IPS DF 6.9 (cell line): ENCODE measurements around the gene WRAP73.

Experiments used
- DNase-seq: peaks from one replicate; pipeline ENCODE4 v3.0.0-alpha.2; 2013; ENCODE audit warnings: low read depth, low spot score
- H3K27ac ChIP-seq: one replicate; pipeline ENCODE4 v1.5.1; 2013; ENCODE audit warnings: low read length, control low read depth
- H3K27me3 ChIP-seq: 2 replicates; pipeline ENCODE4 v1.6.1; 2013; ENCODE audit warnings: mild to moderate bottlenecking, low read length; ENCODE audit not compliant: control insufficient read depth, insufficient read depth
- H3K36me3 ChIP-seq: 2 replicates; pipeline ENCODE4 v1.6.1; 2013; ENCODE audit warnings: low read length; ENCODE audit not compliant: control insufficient read depth, insufficient read depth
- H3K4me1 ChIP-seq: 2 replicates; pipeline ENCODE4 v1.6.1; 2013; ENCODE audit warnings: low read length; ENCODE audit not compliant: control insufficient read depth, insufficient read depth
- H3K4me3 ChIP-seq: 2 replicates; pipeline ENCODE4 v1.5.1; 2013; ENCODE audit warnings: mild to moderate bottlenecking, low read length
- H3K9me3 ChIP-seq: 2 replicates; pipeline ENCODE4 v1.6.1; 2013; ENCODE audit warnings: low read length, inconsistent platforms; ENCODE audit not compliant: control insufficient read depth, insufficient read depth
- WGBS: extraction: QIAGEN DNeasy Blood & Tissue Kit; methylation state at CpG from one replicate; pipeline ENCODE4 v1.1.7; 2013; ENCODE audit warnings: mixed read lengths, missing lambda C conversion rate; ENCODE audit not compliant: insufficient read length, insufficient coverage; 5-methylcytosine and 5-hydroxymethylcytosine counted together

The WRAP73 gene

DNA sequence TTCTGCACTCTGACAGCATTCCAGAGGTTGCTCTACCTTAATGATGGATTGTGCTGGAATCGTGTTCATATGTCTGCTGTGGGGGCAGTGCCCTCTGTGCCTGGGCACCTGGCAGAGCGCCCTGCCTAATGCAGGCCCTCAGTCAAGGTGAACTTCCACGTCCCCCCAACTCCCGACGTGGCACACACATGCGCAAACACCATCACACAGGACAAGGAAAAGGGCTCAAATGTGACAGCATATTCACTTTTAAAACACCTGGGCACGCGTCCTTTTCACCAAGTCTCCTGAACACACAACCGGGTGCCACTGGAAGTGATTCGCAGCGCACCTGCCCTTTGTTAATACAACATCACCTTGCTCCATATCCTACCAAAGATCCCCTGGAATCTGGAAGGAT lies 13.4 kb downstream of the WRAP73 start:
- Histone ChIP-seq H3K27ac (no peak overlapping the region), H3K36me3 (peaks cover 3% of the 10 kb centered on the region; the same call in 1 of the 2 replicates), H3K4me1 (no peaks in the 10 kb centered on the region; the same call in 1 of the 2 replicates), H3K4me3 (no peak overlapping the region), H3K9me3 (no peaks in the 10 kb centered on the region), H3K27me3 (no peaks in the 10 kb centered on the region)
- no peak for DNase-seq
- WGBS, result no CpG with 5 or more reads among the region's 11 CpGs

- H3K27me3 ChIP-seq, result no peaks in the 10 kb centered on the region
- peaks cover 3% of the 10 kb centered on the region; the same call in 1 of the 2 replicates for H3K36me3 ChIP-seq
- no CpG with 5 or more reads among the region's 14 CpGs for WGBS
- H3K4me3 ChIP-seq, result no peak overlapping the region
- no peaks in the 10 kb centered on the region for H3K9me3 ChIP-seq
- H3K27ac ChIP-seq, result no peak overlapping the region
- DNase-seq, result no peak
- H3K4me1 ChIP-seq, result no peaks in the 10 kb centered on the region; the same call in 1 of the 2 replicates
These were observed 13.8 kb downstream of the WRAP73 start for GRCh38 chr1:3636080-3636479.

- no peaks in the 10 kb centered on the region for H3K27me3 ChIP-seq
- no peak overlapping the region for H3K27ac ChIP-seq
- no peak overlapping the region for H3K4me3 ChIP-seq
- no peaks in the 10 kb centered on the region for H3K9me3 ChIP-seq
- no CpG with 5 or more reads among the region's 22 CpGs for WGBS
- H3K4me1 ChIP-seq, result no peaks in the 10 kb centered on the region; the same call in 1 of the 2 replicates
- DNase-seq, result no peak
- 0 out of 2 replicates have a peak, but pooled peaks cover 2% of the 10 kb centered on the region for H3K36me3 ChIP-seq
These were observed 15.7 kb downstream of the WRAP73 start for GRCh38 chr1:3634059-3634800.

DNA sequence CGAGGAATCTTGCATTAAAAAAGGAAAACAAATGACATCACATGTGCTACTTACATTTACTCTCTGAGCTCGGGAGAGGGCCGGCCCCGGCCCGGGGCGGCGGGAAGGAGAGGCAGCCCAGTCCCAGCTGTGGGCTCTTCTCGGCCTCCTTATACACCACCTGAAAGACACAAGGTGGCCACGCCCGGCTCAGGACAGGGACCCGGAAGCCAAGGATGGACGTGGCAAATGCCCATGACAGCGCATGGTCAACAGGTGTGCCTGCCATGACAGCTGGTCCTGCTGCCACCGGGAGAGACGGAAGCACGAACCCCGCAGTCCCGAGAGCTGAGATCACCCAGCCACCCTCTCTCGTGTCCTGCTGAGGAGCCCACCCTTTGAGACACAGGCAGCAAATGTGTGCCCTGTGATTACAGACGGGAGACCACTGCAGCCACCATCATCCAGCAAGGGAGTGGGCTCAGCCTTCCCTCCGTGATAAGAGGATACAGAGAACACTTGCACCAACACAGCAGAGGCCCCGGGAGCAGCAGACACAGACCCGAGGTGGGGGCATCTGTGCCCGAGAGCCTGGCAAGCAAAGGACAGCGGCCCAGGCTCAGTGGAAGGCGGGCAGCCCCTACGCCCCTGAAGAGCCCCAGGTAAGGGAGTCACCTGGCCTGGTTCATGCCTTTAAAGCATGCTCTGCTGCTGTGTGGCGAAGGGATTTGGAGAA lies 16.4 kb downstream of the WRAP73 start:
- H3K4me3 ChIP-seq, result no peak overlapping the region
- WGBS, result no CpG with 5 or more reads among the region's 28 CpGs
- 0 out of 2 replicates have a peak, but pooled peaks cover 2% of the 10 kb centered on the region for H3K36me3 ChIP-seq
- H3K27ac ChIP-seq, result no peak overlapping the region
- H3K4me1 ChIP-seq, result no peaks in the 10 kb centered on the region; the same call in 1 of the 2 replicates
- H3K27me3 ChIP-seq, result no peaks in the 10 kb centered on the region
- H3K9me3 ChIP-seq, result no peaks in the 10 kb centered on the region
- no peak for DNase-seq

DNA sequence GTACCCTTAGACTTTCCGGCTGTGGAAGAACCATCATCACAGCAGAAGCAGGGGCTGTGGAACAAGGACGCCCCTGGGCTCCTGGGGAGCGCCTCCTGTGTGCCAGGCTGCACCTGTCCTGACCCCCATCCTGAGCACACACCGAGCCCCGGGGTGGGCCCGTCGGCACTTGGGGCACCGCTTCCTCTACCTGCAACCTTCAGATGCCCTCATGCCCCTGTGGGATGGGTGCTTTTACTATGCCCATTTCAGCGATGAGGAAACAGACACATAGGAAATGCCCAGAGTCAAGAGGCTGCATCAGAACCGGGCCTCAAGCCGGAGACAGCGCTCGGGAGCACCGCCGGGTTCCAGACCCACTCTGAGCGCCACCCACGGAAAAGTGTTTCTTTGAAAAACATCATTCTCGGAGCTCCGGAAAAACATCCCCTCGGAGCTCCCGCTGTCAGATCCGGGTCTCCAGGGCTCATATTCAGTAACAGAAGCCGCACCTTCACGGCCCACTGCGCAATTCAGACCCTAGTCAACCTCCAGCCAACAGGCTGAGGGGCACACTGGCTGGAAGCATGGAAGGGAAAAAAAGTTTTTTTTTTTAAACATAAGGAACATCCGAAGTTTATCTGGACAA lies 17.1 kb downstream of the WRAP73 start:
- Histone ChIP-seq H3K27ac (no peak overlapping the region), H3K4me1 (no peaks in the 10 kb centered on the region; the same call in 1 of the 2 replicates), H3K27me3 (no peaks in the 10 kb centered on the region), H3K4me3 (no peak overlapping the region), H3K9me3 (no peaks in the 10 kb centered on the region), H3K36me3 (0 out of 2 replicates have a peak, but pooled peaks cover 2% of the 10 kb centered on the region)
- WGBS, result no CpG with 5 or more reads among the region's 26 CpGs
- DNase-seq, result no peak

DNA sequence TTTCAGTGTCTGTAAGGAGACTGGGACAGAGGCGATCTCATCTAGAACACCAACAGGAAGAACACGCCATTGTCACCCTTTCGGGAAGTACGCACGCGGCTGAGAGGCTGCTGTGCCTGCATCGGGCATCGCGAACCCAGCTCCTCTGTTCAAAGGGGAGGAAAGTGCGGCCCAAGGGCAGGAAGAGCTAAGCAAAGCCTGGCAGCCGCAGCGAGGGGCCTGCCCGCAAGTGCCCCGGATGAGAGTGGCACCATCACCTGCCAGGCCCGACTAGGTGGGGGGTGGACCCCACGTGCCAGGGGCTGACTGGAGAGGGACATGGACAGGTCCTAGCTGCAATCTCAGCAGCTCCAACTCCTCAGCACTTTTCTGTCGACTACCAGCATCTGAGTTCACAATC lies 17.6 kb downstream of the WRAP73 start:
- H3K36me3 ChIP-seq, result 0 out of 2 replicates have a peak, but pooled peaks cover 2% of the 10 kb centered on the region
- no peak overlapping the region for H3K4me3 ChIP-seq

DNA sequence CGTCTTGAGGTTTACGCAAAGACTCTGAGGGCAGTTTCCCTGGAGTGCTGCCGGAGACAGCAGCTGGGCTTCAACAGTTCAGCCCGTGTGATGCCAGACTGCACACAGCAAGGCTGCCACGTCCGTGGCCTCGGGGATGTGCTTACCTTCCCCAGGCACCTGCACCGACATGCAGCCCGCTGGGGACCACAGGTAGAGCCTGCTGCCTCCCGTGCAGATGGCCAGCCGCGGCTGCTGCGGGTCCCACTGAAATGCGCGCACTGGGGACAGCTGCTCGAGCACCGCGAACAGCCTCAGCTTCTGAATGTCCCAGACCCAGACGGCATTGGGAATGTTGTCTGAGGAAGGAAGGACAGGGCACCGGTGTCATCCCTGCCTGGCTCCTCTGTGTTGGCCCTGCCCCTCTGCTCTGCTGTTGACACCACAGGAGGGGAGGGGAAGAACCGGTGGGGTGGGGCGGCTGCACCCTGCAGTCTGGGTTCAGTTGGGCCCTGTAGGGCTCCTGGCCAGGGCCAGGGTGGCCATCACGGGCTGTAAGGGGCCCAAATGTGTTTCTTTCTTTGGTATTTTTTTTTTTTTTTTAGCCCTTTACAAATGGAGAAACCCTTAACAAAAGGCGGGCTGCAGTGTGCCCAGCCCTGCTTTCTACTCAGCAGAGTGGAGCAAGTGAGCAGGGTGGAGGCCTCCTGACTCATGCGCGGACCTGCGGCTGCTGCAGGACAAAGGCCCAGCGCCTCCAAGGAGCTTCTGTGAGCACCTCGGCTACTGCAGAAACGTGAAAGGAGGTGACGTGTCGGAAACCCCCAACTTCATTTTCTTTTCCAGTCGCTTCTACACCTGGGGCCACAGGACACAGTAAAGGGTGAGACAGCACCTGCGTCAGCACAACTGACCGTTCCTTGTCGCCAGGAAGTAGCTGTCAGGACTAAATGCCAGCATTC lies 18.3 kb downstream of the WRAP73 start:
- no CpG with 5 or more reads among the region's 36 CpGs for WGBS
- H3K4me3 ChIP-seq, result no peak overlapping the region
- H3K27ac ChIP-seq, result no peak overlapping the region
- 0 out of 2 replicates have a peak, but pooled peaks cover 2% of the 10 kb centered on the region for H3K36me3 ChIP-seq
- H3K27me3 ChIP-seq, result no peaks in the 10 kb centered on the region
- no peaks in the 10 kb centered on the region; the same call in 1 of the 2 replicates for H3K4me1 ChIP-seq
- no peak for DNase-seq
- H3K9me3 ChIP-seq, result no peaks in the 10 kb centered on the region

More for the DNA sequence above, 17.6 kb downstream of the WRAP73 start:
- H3K9me3 ChIP-seq, result no peaks in the 10 kb centered on the region
- H3K27ac ChIP-seq, result no peak overlapping the region
- no peaks in the 10 kb centered on the region for H3K27me3 ChIP-seq
- no CpG with 5 or more reads among the region's 17 CpGs for WGBS
- no peaks in the 10 kb centered on the region; the same call in 1 of the 2 replicates for H3K4me1 ChIP-seq
- no peak for DNase-seq

GRCh38 chr1:3630914-3631313 lies 19.0 kb downstream of the WRAP73 start:
- no peaks in the 10 kb centered on the region for H3K9me3 ChIP-seq
- WGBS, result no CpG with 5 or more reads among the region's 9 CpGs
- H3K36me3 ChIP-seq, result 0 out of 2 replicates have a peak, but pooled peaks cover 2% of the 10 kb centered on the region
- H3K4me3 ChIP-seq, result no peak overlapping the region
- no peak for DNase-seq
- no peaks in the 10 kb centered on the region for H3K27me3 ChIP-seq
- no peak overlapping the region for H3K27ac ChIP-seq
- H3K4me1 ChIP-seq, result no peaks in the 10 kb centered on the region; the same call in 1 of the 2 replicates

DNA sequence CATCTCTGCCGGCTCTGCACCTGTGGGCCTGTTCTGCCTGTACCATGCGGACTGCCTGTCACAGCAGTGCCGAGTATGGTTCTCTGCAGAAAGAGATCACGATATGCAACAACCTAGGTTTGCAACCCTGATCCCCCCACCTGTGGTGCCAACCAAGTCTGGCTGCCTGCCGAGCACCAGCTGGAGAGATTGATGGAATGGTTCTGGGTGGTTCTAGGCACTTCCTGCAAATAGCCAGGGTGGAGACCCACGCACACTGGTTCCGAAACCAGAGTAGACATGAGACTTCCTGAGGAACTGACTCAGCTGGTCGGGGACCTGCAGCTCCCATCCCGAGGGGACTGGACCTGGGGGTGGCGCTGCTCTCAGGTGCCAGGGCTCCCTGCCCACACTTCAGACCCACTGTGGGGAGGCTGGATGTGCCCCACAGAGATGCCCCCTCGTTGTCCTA lies 19.7 kb downstream of the WRAP73 start:
- no CpG with 5 or more reads among the region's 11 CpGs for WGBS
- peaks cover 2% of the 10 kb centered on the region; the same call in 1 of the 2 replicates for H3K4me1 ChIP-seq
- 0 out of 2 replicates have a peak, but pooled peaks cover 2% of the 10 kb centered on the region for H3K36me3 ChIP-seq
- H3K4me3 ChIP-seq, result no peak overlapping the region
- no peaks in the 10 kb centered on the region for H3K27me3 ChIP-seq
- no peaks in the 10 kb centered on the region for H3K9me3 ChIP-seq
- DNase-seq, result no peak
- H3K27ac ChIP-seq, result no peak overlapping the region
